K562 (cell line): ENCODE measurements around the gene GDF15. TPM values are rescaled to one million over a fixed set of nuclear protein-coding genes. Genes with fewer than 3 reads are reported as not detected.

ENCODE experiments used
- ATAC-seq: fragments of 200-7000 bp; cut with Tn5 transposase; 3 replicates; pipeline ENCODE4 v1.9.1; 2020; ENCODE audit warnings: moderate library complexity
- BruUV-seq: library from RNA; stranded (reverse); fragments of 400-500 nt; replicated peaks from 2 replicates; lab custom pipeline; 2021; lab: Mats Ljungman, UMichigan
- CTCF ChIA-PET: fragments of 300-600 bp; formaldehyde crosslinking; extraction: SDS; loops from one replicate; lab custom pipeline; 2021; ENCODE audit warnings: low intra/inter-chr PET ratio; lab: Yijun Ruan, JAX
- POLR2A ChIA-PET: fragments of 300-600, 350-650 bp; sonication (Branson Sonifier 250); formaldehyde crosslinking; extraction: SDS; loops from one replicate; lab custom pipeline; 2021; ENCODE audit warnings: antibody characterized with exemption, inconsistent platforms; lab: Yijun Ruan, JAX
- DNase-seq, 4 experiments: peaks; one replicate each; pipeline versions ENCODE4 v3.0.0 to v3.0.0-alpha.2; 2011 to 2018; ENCODE audit warnings: low spot score in 3 of 4, mixed read lengths in 3 of 4; ENCODE audit errors: extremely low read depth in 1 of 4
- FAIRE-seq: peaks from 2 replicates; lab custom pipeline; 2011; peaks lifted over from hg19 to GRCh38; lab: Jason Lieb, UNC
- H2AFZ ChIP-seq: 2 replicates; pipeline ENCODE4 v1.6.0; 2011; ENCODE audit warnings: low read depth, low read length, control low read depth, inconsistent platforms
- H3K27ac ChIP-seq: fragments of 200-600 bp; 3 replicates; pipeline ENCODE4 v1.8.0; 2011; ENCODE audit warnings: low read depth, mild to moderate bottlenecking, control low read depth, inconsistent platforms, low read length, moderate library complexity, mixed read lengths; ENCODE audit errors: extremely low read depth
- H3K27me3 ChIP-seq, 2 experiments: fragments of 300-600 bp in 1 of 2; 2 replicates in 1 of 2; 3 replicates in 1 of 2; pipeline versions ENCODE4 v1.6.0 to v1.8.0; 2011; ENCODE audit warnings: inconsistent platforms in 2 of 2, low read length in 2 of 2, mild to moderate bottlenecking in 1 of 2, mixed read lengths in 1 of 2, moderate library complexity in 1 of 2; ENCODE audit not compliant: control insufficient read depth in 2 of 2, insufficient read depth in 2 of 2
- H3K36me3 ChIP-seq: fragments of 300-600 bp; 3 replicates; pipeline ENCODE4 v1.8.0; 2011; ENCODE audit warnings: mild to moderate bottlenecking, low read length, inconsistent platforms; ENCODE audit not compliant: control insufficient read depth, insufficient read depth
- H3K4me1 ChIP-seq, 2 experiments: fragments of 200-600 bp in 1 of 2; replicated peaks in 1 of 2; 2 replicates in 1 of 2; 3 replicates in 1 of 2; pipeline versions ENCODE4 v1.5.1 to v1.8.0; 2011; ENCODE audit warnings: inconsistent platforms in 2 of 2, low read length in 2 of 2, mild to moderate bottlenecking in 1 of 2, mixed read lengths in 1 of 2, moderate library complexity in 1 of 2; ENCODE audit not compliant: control insufficient read depth in 2 of 2, insufficient read depth in 2 of 2
- H3K4me2 ChIP-seq: 2 replicates; pipeline ENCODE4 v1.6.1; 2011; ENCODE audit warnings: low read length, control low read depth, inconsistent platforms, mixed read lengths; ENCODE audit not compliant: insufficient read depth
- H3K4me3 ChIP-seq: fragments of 200-600 bp; sonication (generic), shearing (Covaris generic); 2 replicates; pipeline ENCODE4 v1.5.1; 2016; ENCODE audit warnings: control low read depth, inconsistent platforms
- H3K79me2 ChIP-seq: fragments of 200-600 bp; 3 replicates; pipeline ENCODE4 v1.8.0; 2011; ENCODE audit warnings: low read length, inconsistent platforms; ENCODE audit not compliant: control insufficient read depth, insufficient read depth
- H3K9ac ChIP-seq, 2 experiments: 2 replicates each; pipeline versions ENCODE4 v1.6.0 to v1.6.1; 2011; ENCODE audit warnings: low read depth in 2 of 2, low read length in 2 of 2, control low read depth in 1 of 2, inconsistent platforms in 1 of 2, mild to moderate bottlenecking in 1 of 2, mixed read lengths in 1 of 2; ENCODE audit not compliant: insufficient read depth in 1 of 2
- H3K9me1 ChIP-seq: one replicate; pipeline ENCODE4 v1.6.0; 2011; ENCODE audit warnings: inconsistent platforms, mild to moderate bottlenecking, low read length, moderate library complexity; ENCODE audit not compliant: control insufficient read depth, insufficient read depth
- H3K9me3 ChIP-seq: replicated peaks from 2 replicates; pipeline ENCODE4 v1.5.1; 2011; ENCODE audit warnings: low read depth, low read length, inconsistent platforms; ENCODE audit not compliant: control insufficient read depth, insufficient read depth
- H4K20me1 ChIP-seq: replicated peaks from 2 replicates; pipeline ENCODE4 v1.6.1; 2011; ENCODE audit warnings: low read length, inconsistent platforms, mixed read lengths; ENCODE audit not compliant: control insufficient read depth, insufficient read depth
- BCOR ChIP-seq: fragments of 450-650 bp; IDR thresholded peaks from 2 replicates; pipeline ENCODE4 v1.6.1; 2016
- CHD4 ChIP-seq: fragments of 200-600 bp; sonication (generic); IDR thresholded peaks from 3 replicates; pipeline ENCODE4 v1.6.1; 2012; ENCODE audit warnings: low read depth, mild to moderate bottlenecking, mixed read lengths, low read length, inconsistent platforms; ENCODE audit not compliant: insufficient read depth, insufficient replicate concordance, poor library complexity, severe bottlenecking
- ETS2 ChIP-seq: IDR thresholded peaks from 2 replicates; pipeline ENCODE4 v1.6.1; 2016; ENCODE audit warnings: borderline replicate concordance, missing genetic modification characterization, mild to moderate bottlenecking, moderate library complexity, missing compliant biosample characterization; ENCODE audit not compliant: poor library complexity, severe bottlenecking
- EZH2 ChIP-seq: IDR thresholded peaks from 2 replicates; pipeline ENCODE4 v1.6.1; 2012; ENCODE audit warnings: low read depth, mild to moderate bottlenecking, inconsistent platforms, low read length, borderline replicate concordance
- FOXK1 ChIP-seq: sonication (generic); formaldehyde crosslinking; IDR thresholded peaks from 2 replicates; pipeline ENCODE4 v1.8.0; 2022; ENCODE audit warnings: missing genetic modification reagents, mild to moderate bottlenecking, borderline replicate concordance
- FOXM1 ChIP-seq, 2 experiments: fragments of 450-650 bp in 1 of 2; sonication (generic) in 1 of 2; formaldehyde crosslinking in 1 of 2; IDR thresholded peaks; 2 replicates each; pipeline versions ENCODE4 v1.6.1 to v1.9.0; 2017 to 2022; ENCODE audit warnings: low read depth in 2 of 2, mild to moderate bottlenecking in 2 of 2, missing genetic modification reagents in 1 of 2, moderate library complexity in 1 of 2
- HDAC1 ChIP-seq, 2 experiments: fragments of 450-650 bp; IDR thresholded peaks; 2 replicates each; pipeline ENCODE4 v1.6.1; 2016 to 2017; ENCODE audit warnings: inconsistent platforms in 1 of 2, mild to moderate bottlenecking in 1 of 2, moderate library complexity in 1 of 2
- HDAC2 ChIP-seq: fragments of 450-650 bp; IDR thresholded peaks from 2 replicates; pipeline ENCODE4 v1.6.1; 2016; ENCODE audit warnings: mild to moderate bottlenecking
- HDAC8 ChIP-seq: fragments of 450-650 bp; IDR thresholded peaks from 2 replicates; pipeline ENCODE4 v1.6.1; 2016; ENCODE audit warnings: mild to moderate bottlenecking, missing genetic modification characterization, moderate library complexity, missing compliant biosample characterization
- NBN ChIP-seq: fragments of 450-650 bp; IDR thresholded peaks from 2 replicates; pipeline ENCODE4 v1.6.1; 2016; ENCODE audit warnings: low read depth, mild to moderate bottlenecking
- RCOR1 ChIP-seq, 2 experiments: IDR thresholded peaks; 2 replicates each; pipeline ENCODE4 v1.6.1; 2012; ENCODE audit warnings: low read depth in 2 of 2, low read length in 2 of 2, borderline replicate concordance in 1 of 2, improper control_type of control experiment in 1 of 2
- SMAD4 ChIP-seq: fragments of 250-450 bp; sonication (Bioruptor Pico); conservative IDR thresholded peaks from 2 replicates; pipeline ENCODE4 v1.8.0; 2021; ENCODE audit warnings: inconsistent platforms, mild to moderate bottlenecking, moderate library complexity
- TCF15 ChIP-seq: fragments of 250-450 bp; sonication (Bioruptor Pico); IDR thresholded peaks from 2 replicates; pipeline ENCODE4 v1.8.0; 2022; ENCODE audit warnings: moderate library complexity, mild to moderate bottlenecking, inconsistent platforms
- THAP12 ChIP-seq: fragments of 250-450 bp; sonication (Bioruptor Pico); IDR thresholded peaks from 2 replicates; pipeline ENCODE4 v1.9.0; 2021; ENCODE audit warnings: mild to moderate bottlenecking, inconsistent platforms
- ZNF584 ChIP-seq: fragments of 200-800 bp; sonication (Bioruptor generic); IDR thresholded peaks from 2 replicates; pipeline ENCODE4 v1.6.1; 2016; ENCODE audit warnings: low read depth, mild to moderate bottlenecking, missing genetic modification characterization, missing compliant biosample characterization
- ZNF589 ChIP-seq: fragments of 200-800 bp; sonication (Bioruptor generic); IDR thresholded peaks from 2 replicates; pipeline ENCODE4 v1.6.1; 2016; ENCODE audit warnings: low read depth, missing genetic modification characterization, missing compliant biosample characterization
- WGBS: fragments of 100-300 bp; shearing (Covaris generic); methylation state at CpG from one replicate; pipeline ENCODE4 v1.1.6; 2016; ENCODE audit warnings: low coverage, mixed read lengths; ENCODE audit not compliant: insufficient coverage; ENCODE audit errors: missing lambda C conversion rate; 5-methylcytosine and 5-hydroxymethylcytosine counted together
- in situ Hi-C: fragments of 300-500 bp; cut with MboI; formaldehyde crosslinking; loops from 4 replicates; pipeline ENCODE4 v1.15.0; 2018; ENCODE audit warnings: inconsistent platforms, mixed read lengths
- intact Hi-C: fragments of 100-400 bp; cut with micrococcal nuclease; formaldehyde crosslinking; loops from 2 replicates; pipeline ENCODE4 v1.14.2; 2022
- polyA plus RNA-seq, 8 experiments: library from polyadenylated mRNA; depleted of rRNA in 4 of 8; stranded (reverse) in 5 of 8; unstranded in 3 of 8; fragments of >200 nt; fragmentation: Nextera tagmentation in 2 of 8; fragmentation: Illumina TruSeq in 1 of 8; extraction: Ambion mirVana in 2 of 8; extraction: Trizol in 1 of 8; gene quantifications; 2 replicates each; pipeline versions ENCODE4 v1.2.1 to v1.2.3, GENCODE V29; 2011 to 2014; ENCODE audit warnings: inconsistent platforms in 1 of 8, missing spikeins in 1 of 8
- total RNA-seq, 7 experiments: library from RNA; depleted of rRNA in 6 of 7; stranded (reverse); fragments of >200 nt in 6 of 7; fragmentation: Illumina TruSeq in 2 of 7; extraction: Trizol in 2 of 7; gene quantifications; 2 replicates each; pipeline versions ENCODE4 v1.2.1 to v1.2.3, GENCODE V29; 2011 to 2021; ENCODE audit warnings: low replicate concordance in 1 of 7

Gene GDF15
- total and polyA plus RNA-seq, 9 of the 15 experiments (the other 6 are each of a cell fraction or from before 2014, with no cell fraction given), result 2.3 to 82.4 (median 12.5) TPM

GRCh38 chr19:18418483-18419194, 32.7 kb downstream of the GDF15 start:
- Histone ChIP-seq H3K4me2 (peak overlapping the region; percentile 88), H3K9ac (peak overlapping the region; percentile 85 to 93), H4K20me1 (peaks cover 10% of the 10 kb centered on the region; the same call in 1 of the 2 replicates), H3K79me2 (peaks cover 59% of the 10 kb centered on the region), H3K9me3 (no peaks in the 10 kb centered on the region), H3K4me1 (peaks cover 53 to 94% of the 10 kb centered on the region in 2 experiments), H3K4me3 (peak overlapping the region; percentile 60), H2AFZ (peak overlapping the region; percentile 92), H3K27me3 (no peaks in the 10 kb centered on the region), H3K9me1 (no peaks in the 10 kb centered on the region), H3K27ac (peak overlapping the region; percentile 97), H3K36me3 (peaks cover 24% of the 10 kb centered on the region; the same call in 2 of the 3 replicates)
- intact Hi-C loops (loop anchor here (5.0 kb wide), 1 partner anchor 216 kb away; the partner anchor contains the start of gene RAB3A), in situ Hi-C loops (loop anchor here (10.0 kb wide), 1 partner anchor 324 kb away; the partner anchor contains the start of gene MAST3)
- no TSS peak for BruUV-seq
- DNase-seq (peak in 2 of 4 experiments; percentile 32 to 76), ATAC-seq (peak; percentile 2), FAIRE-seq (peak; percentile 40)
- CTCF ChIA-PET, result interaction anchor here (0.6 to 1.4 kb wide), 4 partner anchors 30 to 226 kb away, joined by 3 to 5 read pairs (median 4); no protein-coding TSS in a partner anchor
- WGBS, result 6% methylated on average over 33 of the region's 39 CpGs
- POLR2A ChIA-PET, result interaction anchor here (0.6 to 11.1 kb wide), 14 partner anchors 10 to 227 kb away, joined by 3 to 244 read pairs (median 4); partner anchors contain the start of genes GDF15 and JUND
- TF ChIP-seq THAP12, result peak; percentile 2; the same call in 1 of the 2 replicates
- no peak for TF ChIP-seq ETS2 (tag)
- peak; percentile 63 for TF ChIP-seq CHD4
- TF ChIP-seq HDAC1 (IDR thresholded peaks at IDR 0.05), result peak in 1 of 2 experiments; percentile 72; a peak in 1 of 4 replicates
- TF ChIP-seq RCOR1 (IDR thresholded peaks at IDR 0.05; ENCODE audit: borderline replicate concordance in 1 of 2, low read depth in 2 of 2, low read length in 2 of 2), result 0 out of 4 replicates have a peak, but pooled peaks of 1 of the 2 experiments have one; percentile 17
- TF ChIP-seq ZNF589 (CRISPR knock-in tag), result 0 out of 2 replicates have a peak, but pooled peaks have one; percentile 13
- peak; percentile 35; the same call in 1 of the 2 replicates for TF ChIP-seq BCOR
- no peak for TF ChIP-seq HDAC8 (tag)
- no peak for TF ChIP-seq EZH2
- no peak for TF ChIP-seq TCF15 (CRISPR knock-in tag)
- peak; percentile 28; the same call in 1 of the 2 replicates for TF ChIP-seq NBN
- TF ChIP-seq ZNF584 (CRISPR knock-in tag), result peak; percentile 10; the same call in 1 of the 2 replicates
- TF ChIP-seq SMAD4 (CRISPR knock-in tag), result peak; percentile 40
- TF ChIP-seq HDAC2, result 0 out of 2 replicates have a peak, but pooled peaks have one; percentile 75
- 0 out of 2 replicates have a peak, but pooled peaks have one; percentile 42 for TF ChIP-seq FOXK1 (CRISPR knock-in tag)
- 0 out of 2 replicates have a peak, but pooled peaks have one; percentile 7 for TF ChIP-seq FOXM1 (IDR thresholded peaks at IDR 0.05; ENCODE audit: low read depth)
- TF ChIP-seq FOXM1 (CRISPR knock-in tag; IDR thresholded peaks at IDR 0.05; ENCODE audit: low read depth), result no peak
